CD14-positive monocyte (primary cell): ENCODE data around the gene PRKAR1B. TPM values are rescaled to one million over a fixed set of nuclear protein-coding genes. Genes with fewer than 3 reads are reported as not detected.

Experiments
- DNase-seq, 3 donors: peaks; one replicate each; pipeline ENCODE4 v3.0.0-alpha.2; 2011 to 2022
- H2AFZ ChIP-seq: 2 replicates; pipeline ENCODE4 v1.6.0; 2012; ENCODE audit warnings: mild to moderate bottlenecking, low read depth, low read length, inconsistent platforms; ENCODE audit not compliant: insufficient read depth, poor library complexity, severe bottlenecking
- H3K27ac ChIP-seq, 2 donors: 1 replicate in 1 of 2; 2 replicates in 1 of 2; pipeline ENCODE4 v1.5.1; 2012 to 2013; ENCODE audit warnings: low read length in 2 of 2, control low read depth in 1 of 2, inconsistent platforms in 1 of 2, low read depth in 1 of 2, mild to moderate bottlenecking in 1 of 2
- H3K27me3 ChIP-seq, 2 donors: one replicate each; pipeline versions ENCODE4 v1.6.0 to v1.6.1; 2011 to 2013; ENCODE audit warnings: low read length in 2 of 2; ENCODE audit not compliant: control insufficient read depth in 2 of 2, insufficient read depth in 2 of 2
- H3K36me3 ChIP-seq, 2 donors: replicated peaks in 1 of 2; 1 replicate in 1 of 2; 2 replicates in 1 of 2; pipeline versions ENCODE4 v1.5.1 to v1.6.1; 2012 to 2013; ENCODE audit warnings: low read length in 2 of 2, control low read depth in 1 of 2, inconsistent platforms in 1 of 2, mild to moderate bottlenecking in 1 of 2; ENCODE audit not compliant: insufficient read depth in 2 of 2, control insufficient read depth in 1 of 2
- H3K4me1 ChIP-seq, 2 donors: 1 replicate in 1 of 2; 2 replicates in 1 of 2; pipeline versions ENCODE4 v1.5.1 to v1.6.1; 2012 to 2013; ENCODE audit warnings: low read length in 2 of 2, control low read depth in 1 of 2, inconsistent platforms in 1 of 2, mild to moderate bottlenecking in 1 of 2, moderate library complexity in 1 of 2; ENCODE audit not compliant: insufficient read depth in 2 of 2, control insufficient read depth in 1 of 2
- H3K4me2 ChIP-seq: replicated peaks from 2 replicates; pipeline ENCODE3; 2012; ENCODE audit warnings: low read length, moderate library complexity, mild to moderate bottlenecking; ENCODE audit not compliant: poor library complexity, severe bottlenecking; ENCODE audit errors: extremely low read depth
- H3K4me3 ChIP-seq, 3 experiments: fragments of 200-600 bp in 1 of 3; sonication (generic) in 1 of 3; replicated peaks in 1 of 3; 1 replicate in 2 of 3; 2 replicates in 1 of 3; pipeline ENCODE4 v1.5.1; 2011 to 2013; ENCODE audit warnings: low read length in 3 of 3, mild to moderate bottlenecking in 3 of 3, control low read depth in 2 of 3, low read depth in 2 of 3, inconsistent platforms in 1 of 3, moderate library complexity in 1 of 3
- H3K79me2 ChIP-seq: 2 replicates; pipeline ENCODE4 v1.6.0; 2012; ENCODE audit warnings: mild to moderate bottlenecking, control low read depth, inconsistent platforms, low read length, moderate library complexity; ENCODE audit not compliant: insufficient read depth
- H3K9ac ChIP-seq: 2 replicates; pipeline ENCODE4 v1.6.0; 2017; ENCODE audit warnings: low read length, mild to moderate bottlenecking; ENCODE audit not compliant: insufficient read depth, poor library complexity, severe bottlenecking
- H3K9me3 ChIP-seq, 2 donors: replicated peaks in 1 of 2; 1 replicate in 1 of 2; 2 replicates in 1 of 2; pipeline versions ENCODE4 v1.5.1 to v1.6.1; 2012 to 2013; ENCODE audit warnings: low read length in 2 of 2, control low read depth in 1 of 2; ENCODE audit not compliant: control insufficient read depth in 1 of 2, insufficient read depth in 1 of 2
- H4K20me1 ChIP-seq: 2 replicates; pipeline ENCODE4 v1.6.0; 2012; ENCODE audit warnings: mild to moderate bottlenecking, low read length, control low read depth, moderate library complexity; ENCODE audit not compliant: insufficient read depth
- H3K27ac Mint-ChIP-seq, 7 donors: one replicate each; pipeline ENCODE4 v1.8.0; 2020; ENCODE audit warnings: mild to moderate bottlenecking in 7 of 7, mixed read lengths in 7 of 7, moderate library complexity in 6 of 7, inconsistent platforms in 2 of 7
- H3K27me3 Mint-ChIP-seq, 3 donors: one replicate each; pipeline ENCODE4 v1.8.0; 2021 to 2022; ENCODE audit warnings: low read depth in 3 of 3, mild to moderate bottlenecking in 3 of 3, mixed read lengths in 3 of 3, moderate library complexity in 3 of 3, inconsistent platforms in 1 of 3
- H3K36me3 Mint-ChIP-seq, 2 donors: one replicate each; pipeline ENCODE4 v1.8.0; 2020; ENCODE audit warnings: mixed read lengths in 2 of 2, inconsistent platforms in 1 of 2, mild to moderate bottlenecking in 1 of 2
- H3K4me1 Mint-ChIP-seq: one replicate; pipeline ENCODE4 v1.8.0; 2020; ENCODE audit warnings: mild to moderate bottlenecking, mixed read lengths
- H3K4me3 Mint-ChIP-seq, 2 donors: one replicate each; pipeline ENCODE4 v1.8.0; 2020; ENCODE audit warnings: mild to moderate bottlenecking in 2 of 2, mixed read lengths in 2 of 2, moderate library complexity in 1 of 2
- H3K9me3 Mint-ChIP-seq, 7 donors: one replicate each; pipeline ENCODE4 v1.8.0; 2020 to 2022; ENCODE audit warnings: mixed read lengths in 7 of 7, mild to moderate bottlenecking in 6 of 7, moderate library complexity in 6 of 7, inconsistent platforms in 2 of 7
- WGBS: methylation state at CpG from one replicate; pipeline ENCODE4 v1.1.5; 2013; ENCODE audit warnings: missing lambda C conversion rate; ENCODE audit not compliant: insufficient coverage; 5-methylcytosine and 5-hydroxymethylcytosine counted together
- intact Hi-C, 2 donors: fragments of 100-400 bp; cut with micrococcal nuclease; formaldehyde crosslinking; loops; one replicate each; pipeline versions ENCODE4 v1.15.0 to v1.15.1; 2023
- polyA plus RNA-seq, 3 donors: library from polyadenylated mRNA; depleted of rRNA in 1 of 3; unstranded in 2 of 3; stranded (reverse) in 1 of 3; fragments of 300-500 nt in 2 of 3; fragments of >200 nt in 1 of 3; fragmentation: Illumina TruSeq in 2 of 3; gene quantifications; 1 replicate in 2 of 3; 2 replicates in 1 of 3; pipeline ENCODE4 v1.2.3, GENCODE V29; 2012 to 2021
- TF ChIP-seq, protein P1 (sequence below): fragments of 200-600 bp; IDR thresholded peaks from one replicate; pipeline ENCODE4 v1.8.0; 2022; ENCODE audit warnings: antibody characterized with exemption, mild to moderate bottlenecking

PRKAR1B gene
- polyA plus RNA-seq, 3 donors: 0.94 to 2.1 (median 1.1) TPM

DNA sequence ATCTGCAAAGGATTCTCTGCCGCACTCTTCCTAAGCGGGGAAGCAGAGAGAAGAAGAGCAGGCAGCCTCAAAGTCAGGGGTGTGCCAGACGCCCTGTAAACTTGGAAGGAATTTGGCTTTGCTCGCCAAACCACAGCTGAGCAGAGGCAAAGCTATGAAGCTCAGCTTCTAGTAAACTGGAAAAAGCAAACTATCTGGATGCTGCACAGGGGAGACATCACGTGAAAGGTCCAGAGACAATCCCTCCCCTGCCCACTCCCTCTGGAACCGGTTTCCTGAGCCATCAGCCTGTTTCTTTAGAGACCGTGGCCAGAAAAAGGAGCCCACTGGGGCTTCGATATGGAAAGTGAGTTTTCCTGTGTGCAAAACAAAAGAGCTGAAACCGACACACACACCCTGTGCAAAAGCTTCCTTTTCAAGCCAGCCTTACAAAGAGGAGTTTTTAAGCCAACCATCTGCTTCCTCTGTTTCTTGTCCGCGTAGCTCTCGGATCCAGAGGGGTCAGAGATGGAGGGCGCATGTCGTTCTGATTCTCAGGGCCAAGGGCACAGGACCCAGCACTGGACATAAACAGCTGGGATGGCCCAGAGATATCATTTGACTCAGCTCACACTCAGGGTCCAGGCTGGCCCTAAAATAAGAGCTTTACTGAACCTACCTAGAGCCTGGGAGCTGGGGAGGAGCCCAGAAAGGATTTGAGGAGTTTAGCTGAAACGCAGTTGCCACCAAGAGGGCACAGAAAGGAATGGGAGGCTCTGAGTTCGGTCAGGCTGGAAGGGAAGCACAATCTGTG, 58.7 kb downstream of the PRKAR1B start:
- Histone ChIP-seq H3K36me3 (no peaks in the 10 kb centered on the region), H3K79me2 (no peaks in the 10 kb centered on the region), H3K9ac (no peak overlapping the region), H2AFZ (no peak overlapping the region), H3K27ac (no peak overlapping the region), H3K4me2 (no peak overlapping the region), H3K9me3 (no peaks in the 10 kb centered on the region), H3K4me3 (no peak overlapping the region), H3K27me3 (no peaks in the 10 kb centered on the region), H3K4me1 (no peaks in the 10 kb centered on the region), H4K20me1 (no peaks in the 10 kb centered on the region)
- TF ChIP-seq, protein P1, sequence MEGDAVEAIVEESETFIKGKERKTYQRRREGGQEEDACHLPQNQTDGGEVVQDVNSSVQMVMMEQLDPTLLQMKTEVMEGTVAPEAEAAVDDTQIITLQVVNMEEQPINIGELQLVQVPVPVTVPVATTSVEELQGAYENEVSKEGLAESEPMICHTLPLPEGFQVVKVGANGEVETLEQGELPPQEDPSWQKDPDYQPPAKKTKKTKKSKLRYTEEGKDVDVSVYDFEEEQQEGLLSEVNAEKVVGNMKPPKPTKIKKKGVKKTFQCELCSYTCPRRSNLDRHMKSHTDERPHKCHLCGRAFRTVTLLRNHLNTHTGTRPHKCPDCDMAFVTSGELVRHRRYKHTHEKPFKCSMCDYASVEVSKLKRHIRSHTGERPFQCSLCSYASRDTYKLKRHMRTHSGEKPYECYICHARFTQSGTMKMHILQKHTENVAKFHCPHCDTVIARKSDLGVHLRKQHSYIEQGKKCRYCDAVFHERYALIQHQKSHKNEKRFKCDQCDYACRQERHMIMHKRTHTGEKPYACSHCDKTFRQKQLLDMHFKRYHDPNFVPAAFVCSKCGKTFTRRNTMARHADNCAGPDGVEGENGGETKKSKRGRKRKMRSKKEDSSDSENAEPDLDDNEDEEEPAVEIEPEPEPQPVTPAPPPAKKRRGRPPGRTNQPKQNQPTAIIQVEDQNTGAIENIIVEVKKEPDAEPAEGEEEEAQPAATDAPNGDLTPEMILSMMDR: no peak
- Mint-ChIP-seq H3K9me3 (peaks cover 0 to 8% (median 6%) of the 10 kb centered on the region in 7 donors), H3K27ac (no peak overlapping the region), H3K36me3 (no peaks in the 10 kb centered on the region), H3K4me3 (no peak overlapping the region), H3K4me1 (no peaks in the 10 kb centered on the region), H3K27me3 (peaks cover 0 to 7% (median 0%) of the 10 kb centered on the region in 3 donors)
- intact Hi-C loops: no loop called here
- WGBS: 4% methylated on average over 15 of the region's 16 CpGs
- no peak for DNase-seq

DNA sequence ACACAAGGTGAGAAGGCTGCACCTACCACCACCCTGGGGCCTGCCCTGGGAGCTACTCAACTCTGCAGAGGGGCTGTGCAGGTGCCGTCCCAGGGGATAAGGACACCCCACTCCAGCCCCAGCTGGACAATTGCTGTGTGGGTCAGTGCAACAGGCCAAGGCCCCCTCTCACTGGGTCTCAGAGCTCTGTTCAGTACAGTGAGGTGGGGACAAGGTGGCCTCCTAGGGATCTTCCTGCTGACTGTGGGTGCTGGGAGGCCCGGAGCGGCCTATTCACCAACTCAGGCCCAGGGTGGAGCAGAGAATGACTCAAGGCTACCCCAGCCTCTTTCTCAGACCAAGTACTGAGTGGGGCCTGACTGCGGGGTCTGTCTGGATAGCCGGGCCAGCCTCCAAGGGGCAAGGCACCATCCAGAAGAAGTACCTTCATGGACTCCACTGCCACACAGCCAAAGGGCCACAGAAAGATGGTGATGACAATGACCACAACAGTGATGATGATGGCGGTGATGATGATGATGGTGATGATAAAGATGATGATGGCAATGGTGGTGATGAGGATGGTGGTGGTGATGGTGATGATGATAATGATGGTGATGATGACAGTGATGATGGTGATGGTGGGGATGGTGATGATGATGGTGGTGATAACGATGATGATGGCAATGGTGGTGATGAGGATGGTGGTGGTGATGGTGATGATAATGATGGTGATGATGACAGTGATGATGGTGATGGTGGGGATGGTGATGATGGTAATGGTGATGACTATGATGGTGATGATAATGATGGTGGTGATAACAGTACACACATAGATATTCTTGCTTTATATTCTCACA, 60.4 kb downstream of the PRKAR1B start:
- no peaks in the 10 kb centered on the region for H3K36me3 Mint-ChIP-seq
- H3K4me3 Mint-ChIP-seq: no peak overlapping the region
- Histone ChIP-seq H3K4me2 (no peak overlapping the region), H2AFZ (no peak overlapping the region), H3K27ac (no peak overlapping the region), H3K4me3 (no peak overlapping the region), H3K79me2 (no peaks in the 10 kb centered on the region), H3K36me3 (no peaks in the 10 kb centered on the region), H3K4me1 (no peaks in the 10 kb centered on the region), H3K9me3 (no peaks in the 10 kb centered on the region), H3K27me3 (no peaks in the 10 kb centered on the region), H3K9ac (no peak overlapping the region), H4K20me1 (no peaks in the 10 kb centered on the region)
- TF ChIP-seq, protein P1: no peak
- WGBS: 96% methylated on average over 5 of the region's 7 CpGs
- intact Hi-C loops: no loop called here
- H3K27ac Mint-ChIP-seq: no peak overlapping the region
- no peaks in the 10 kb centered on the region for H3K4me1 Mint-ChIP-seq
- DNase-seq: no peak
- peaks cover 0 to 7% (median 0%) of the 10 kb centered on the region in 3 donors for H3K27me3 Mint-ChIP-seq
- peaks cover 0 to 8% (median 6%) of the 10 kb centered on the region in 7 donors for H3K9me3 Mint-ChIP-seq
